HepG2 (cell line): ENCODE measurements around the gene PRR22. TPM values are rescaled to one million over a fixed set of nuclear protein-coding genes. Genes with fewer than 3 reads are reported as not detected.

Source experiments
- DPF2 ChIP-seq: sonication (generic); formaldehyde crosslinking; IDR thresholded peaks from 2 replicates; pipeline ENCODE4 v1.4.0; 2020; ENCODE audit warnings: mild to moderate bottlenecking, low read depth, missing genetic modification reagents, borderline replicate concordance
- ETS1 ChIP-seq: sonication (generic); formaldehyde crosslinking; IDR thresholded peaks from 2 replicates; pipeline ENCODE4 v1.4.0; 2020; ENCODE audit warnings: missing genetic modification reagents
- ETV5 ChIP-seq: IDR thresholded peaks from 2 replicates; pipeline ENCODE4 v1.6.1; 2018; ENCODE audit warnings: missing biosample characterization, missing genetic modification reagents, inconsistent platforms, borderline replicate concordance
- JUNB ChIP-seq: sonication (generic); formaldehyde crosslinking; IDR thresholded peaks from 2 replicates; pipeline ENCODE4 v1.8.0; 2022; ENCODE audit warnings: missing genetic modification reagents, mild to moderate bottlenecking, borderline replicate concordance
- PRMT3 ChIP-seq: sonication (generic); formaldehyde crosslinking; IDR thresholded peaks from 2 replicates; pipeline ENCODE4 v1.8.1; 2022; ENCODE audit warnings: low read depth, mild to moderate bottlenecking, moderate library complexity, missing genetic modification reagents, borderline replicate concordance
- TBX3 ChIP-seq: fragments of 450-650 bp; IDR thresholded peaks from 2 replicates; pipeline ENCODE4 v1.6.1; 2017; ENCODE audit warnings: antibody characterized with exemption, mild to moderate bottlenecking, inconsistent platforms, borderline replicate concordance
- USF2 ChIP-seq, 2 experiments: sonication (generic) in 1 of 2; formaldehyde crosslinking in 1 of 2; IDR thresholded peaks; 2 replicates each; pipeline versions ENCODE4 v1.5.1 to v1.6.1; 2011 to 2020; ENCODE audit warnings: borderline replicate concordance in 1 of 2, low read depth in 1 of 2, low read length in 1 of 2, mild to moderate bottlenecking in 1 of 2, missing genetic modification reagents in 1 of 2, moderate library complexity in 1 of 2
- ZNF652 ChIP-seq: IDR thresholded peaks from 2 replicates; pipeline ENCODE4 v1.6.1; 2016; ENCODE audit warnings: low read depth, borderline replicate concordance
- ZNF761 ChIP-seq: sonication (generic); formaldehyde crosslinking; conservative IDR thresholded peaks from 2 replicates; pipeline ENCODE4 v1.4.0; 2020; ENCODE audit warnings: mild to moderate bottlenecking, missing genetic modification reagents
- polyA plus RNA-seq, 8 experiments: library from polyadenylated mRNA; depleted of rRNA in 3 of 8; stranded (reverse) in 7 of 8; unstranded in 1 of 8; fragments of >200 nt; fragmentation: Illumina TruSeq in 4 of 8; extraction: Trizol in 4 of 8; gene quantifications; 2 replicates each; pipeline versions ENCODE4 v1.2.1 to v1.2.3, GENCODE V29; 2011 to 2016; ENCODE audit warnings: low read depth in 4 of 8, missing spikeins in 1 of 8, mixed read lengths in 1 of 8; ENCODE audit not compliant: insufficient read depth in 1 of 8
- total RNA-seq, 5 experiments: library from RNA; depleted of rRNA; stranded (reverse); fragments of >200 nt; fragmentation: Illumina TruSeq; extraction: Trizol; gene quantifications; 2 replicates each; pipeline ENCODE4 v1.2.3, GENCODE V29; 2016; ENCODE audit warnings: low read depth in 1 of 5
- TF ChIP-seq, protein P1 (sequence below): sonication (generic); formaldehyde crosslinking; IDR thresholded peaks from 2 replicates; pipeline ENCODE4 v1.9.0; 2022; ENCODE audit warnings: low read depth, missing genetic modification reagents
- TF ChIP-seq, protein P2 (sequence below): sonication (generic); formaldehyde crosslinking; conservative IDR thresholded peaks from 2 replicates; pipeline ENCODE4 v1.8.0; 2022; ENCODE audit warnings: mild to moderate bottlenecking, moderate library complexity, missing genetic modification reagents
- TF ChIP-seq, protein P3 (sequence below): sonication (generic); formaldehyde crosslinking; conservative IDR thresholded peaks from 2 replicates; pipeline ENCODE4 v1.4.0; 2020; ENCODE audit warnings: missing genetic modification reagents

PRR22 gene
- total and polyA plus RNA-seq, 2 of the 13 experiments (the other 11 are each of a cell fraction or from before 2014, with no cell fraction given), result 0.84 to 2.3 TPM

GRCh38 chr19:5826531-5827341 is 42.2 kb upstream of the PRR22 start (continued):
- peak; percentile 39; the same call in 1 of the 2 replicates for TF ChIP-seq USF2 (IDR thresholded peaks at IDR 0.05; ENCODE audit: low read depth, low read length)
- TF ChIP-seq USF2 (CRISPR knock-in tag; IDR thresholded peaks at IDR 0.05; ENCODE audit: borderline replicate concordance), result no peak
- no peak for TF ChIP-seq JUNB
- no peak for TF ChIP-seq ETS1 (CRISPR knock-in tag)
- TF ChIP-seq, protein P1, sequence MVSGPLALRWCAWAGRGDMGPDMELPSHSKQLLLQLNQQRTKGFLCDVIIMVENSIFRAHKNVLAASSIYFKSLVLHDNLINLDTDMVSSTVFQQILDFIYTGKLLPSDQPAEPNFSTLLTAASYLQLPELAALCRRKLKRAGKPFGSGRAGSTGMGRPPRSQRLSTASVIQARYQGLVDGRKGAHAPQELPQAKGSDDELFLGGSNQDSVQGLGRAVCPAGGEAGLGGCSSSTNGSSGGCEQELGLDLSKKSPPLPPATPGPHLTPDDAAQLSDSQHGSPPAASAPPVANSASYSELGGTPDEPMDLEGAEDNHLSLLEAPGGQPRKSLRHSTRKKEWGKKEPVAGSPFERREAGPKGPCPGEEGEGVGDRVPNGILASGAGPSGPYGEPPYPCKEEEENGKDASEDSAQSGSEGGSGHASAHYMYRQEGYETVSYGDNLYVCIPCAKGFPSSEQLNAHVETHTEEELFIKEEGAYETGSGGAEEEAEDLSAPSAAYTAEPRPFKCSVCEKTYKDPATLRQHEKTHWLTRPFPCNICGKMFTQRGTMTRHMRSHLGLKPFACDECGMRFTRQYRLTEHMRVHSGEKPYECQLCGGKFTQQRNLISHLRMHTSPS (CRISPR knock-in tag), result peak; percentile 79; the same call in 1 of the 2 replicates
- TF ChIP-seq ETV5 (CRISPR knock-in tag), result no peak; the same call in 1 of the 2 replicates
- TF ChIP-seq ZNF761 (CRISPR knock-in tag), result peak; percentile 80
- no peak for TF ChIP-seq PRMT3 (CRISPR knock-in tag)
- TF ChIP-seq, protein P2, sequence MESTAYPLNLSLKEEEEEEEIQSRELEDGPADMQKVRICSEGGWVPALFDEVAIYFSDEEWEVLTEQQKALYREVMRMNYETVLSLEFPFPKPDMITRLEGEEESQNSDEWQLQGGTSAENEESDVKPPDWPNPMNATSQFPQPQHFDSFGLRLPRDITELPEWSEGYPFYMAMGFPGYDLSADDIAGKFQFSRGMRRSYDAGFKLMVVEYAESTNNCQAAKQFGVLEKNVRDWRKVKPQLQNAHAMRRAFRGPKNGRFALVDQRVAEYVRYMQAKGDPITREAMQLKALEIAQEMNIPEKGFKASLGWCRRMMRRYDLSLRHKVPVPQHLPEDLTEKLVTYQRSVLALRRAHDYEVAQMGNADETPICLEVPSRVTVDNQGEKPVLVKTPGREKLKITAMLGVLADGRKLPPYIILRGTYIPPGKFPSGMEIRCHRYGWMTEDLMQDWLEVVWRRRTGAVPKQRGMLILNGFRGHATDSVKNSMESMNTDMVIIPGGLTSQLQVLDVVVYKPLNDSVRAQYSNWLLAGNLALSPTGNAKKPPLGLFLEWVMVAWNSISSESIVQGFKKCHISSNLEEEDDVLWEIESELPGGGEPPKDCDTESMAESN (CRISPR knock-in tag), result peak; percentile 35
- peak; percentile 82 for TF ChIP-seq TBX3
- TF ChIP-seq, protein P3, sequence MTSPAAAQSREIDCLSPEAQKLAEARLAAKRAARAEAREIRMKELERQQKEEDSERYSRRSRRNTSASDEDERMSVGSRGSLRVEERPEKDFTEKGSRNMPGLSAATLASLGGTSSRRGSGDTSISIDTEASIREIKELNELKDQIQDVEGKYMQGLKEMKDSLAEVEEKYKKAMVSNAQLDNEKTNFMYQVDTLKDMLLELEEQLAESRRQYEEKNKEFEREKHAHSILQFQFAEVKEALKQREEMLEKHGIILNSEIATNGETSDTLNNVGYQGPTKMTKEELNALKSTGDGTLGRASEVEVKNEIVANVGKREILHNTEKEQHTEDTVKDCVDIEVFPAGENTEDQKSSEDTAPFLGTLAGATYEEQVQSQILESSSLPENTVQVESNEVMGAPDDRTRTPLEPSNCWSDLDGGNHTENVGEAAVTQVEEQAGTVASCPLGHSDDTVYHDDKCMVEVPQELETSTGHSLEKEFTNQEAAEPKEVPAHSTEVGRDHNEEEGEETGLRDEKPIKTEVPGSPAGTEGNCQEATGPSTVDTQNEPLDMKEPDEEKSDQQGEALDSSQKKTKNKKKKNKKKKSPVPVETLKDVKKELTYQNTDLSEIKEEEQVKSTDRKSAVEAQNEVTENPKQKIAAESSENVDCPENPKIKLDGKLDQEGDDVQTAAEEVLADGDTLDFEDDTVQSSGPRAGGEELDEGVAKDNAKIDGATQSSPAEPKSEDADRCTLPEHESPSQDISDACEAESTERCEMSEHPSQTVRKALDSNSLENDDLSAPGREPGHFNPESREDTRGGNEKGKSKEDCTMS (CRISPR knock-in tag), result no peak
- no peak; the same call in 1 of the 2 replicates for TF ChIP-seq DPF2 (CRISPR knock-in tag)
- no peak for TF ChIP-seq ZNF652 (CRISPR knock-in tag)
